ENCODE results near the gene CFAP45.

Gene CFAP45

DNA sequence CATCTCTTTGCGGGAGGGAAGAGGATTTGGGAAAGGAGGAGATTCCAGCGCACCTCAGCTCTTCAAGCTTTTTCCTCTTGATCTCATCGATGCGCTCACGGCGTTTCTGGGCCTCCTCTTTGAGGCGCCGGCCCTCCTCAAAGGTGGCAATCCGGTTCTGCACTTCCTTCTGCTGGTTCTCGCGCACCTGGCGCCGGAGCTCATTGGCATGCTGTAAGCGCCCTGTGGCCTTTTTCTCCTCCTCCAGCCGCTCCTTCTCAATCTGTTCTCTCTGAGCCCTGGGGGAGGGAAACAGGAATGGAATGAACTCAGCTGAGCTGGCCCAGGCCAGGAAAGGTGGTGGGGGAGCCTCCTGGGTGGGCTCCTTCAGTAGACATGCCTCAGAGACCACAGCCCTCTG is 27.1 kb downstream of the CFAP45 start:
- TF ChIP-seq, protein P1, sequence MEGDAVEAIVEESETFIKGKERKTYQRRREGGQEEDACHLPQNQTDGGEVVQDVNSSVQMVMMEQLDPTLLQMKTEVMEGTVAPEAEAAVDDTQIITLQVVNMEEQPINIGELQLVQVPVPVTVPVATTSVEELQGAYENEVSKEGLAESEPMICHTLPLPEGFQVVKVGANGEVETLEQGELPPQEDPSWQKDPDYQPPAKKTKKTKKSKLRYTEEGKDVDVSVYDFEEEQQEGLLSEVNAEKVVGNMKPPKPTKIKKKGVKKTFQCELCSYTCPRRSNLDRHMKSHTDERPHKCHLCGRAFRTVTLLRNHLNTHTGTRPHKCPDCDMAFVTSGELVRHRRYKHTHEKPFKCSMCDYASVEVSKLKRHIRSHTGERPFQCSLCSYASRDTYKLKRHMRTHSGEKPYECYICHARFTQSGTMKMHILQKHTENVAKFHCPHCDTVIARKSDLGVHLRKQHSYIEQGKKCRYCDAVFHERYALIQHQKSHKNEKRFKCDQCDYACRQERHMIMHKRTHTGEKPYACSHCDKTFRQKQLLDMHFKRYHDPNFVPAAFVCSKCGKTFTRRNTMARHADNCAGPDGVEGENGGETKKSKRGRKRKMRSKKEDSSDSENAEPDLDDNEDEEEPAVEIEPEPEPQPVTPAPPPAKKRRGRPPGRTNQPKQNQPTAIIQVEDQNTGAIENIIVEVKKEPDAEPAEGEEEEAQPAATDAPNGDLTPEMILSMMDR (IDR thresholded peaks at IDR 0.05), result no peak
- Histone ChIP-seq H3K36me3 (no peaks in the 10 kb centered on the region), H3K4me1 (peaks cover 0 to 8% (median 0%) of the 10 kb centered on the region in 4 donors), H3K27ac (no peak overlapping the region), H3K9me3 (no peaks in the 10 kb centered on the region), H3K4me3 (no peak overlapping the region), H3K27me3 (peaks cover 0 to 15% of the 10 kb centered on the region in 2 donors)
- intact Hi-C loops (cut with DNase I; ENCODE audit: low total_unique reads), result no loop called here
- no peak for DNase-seq

DNA sequence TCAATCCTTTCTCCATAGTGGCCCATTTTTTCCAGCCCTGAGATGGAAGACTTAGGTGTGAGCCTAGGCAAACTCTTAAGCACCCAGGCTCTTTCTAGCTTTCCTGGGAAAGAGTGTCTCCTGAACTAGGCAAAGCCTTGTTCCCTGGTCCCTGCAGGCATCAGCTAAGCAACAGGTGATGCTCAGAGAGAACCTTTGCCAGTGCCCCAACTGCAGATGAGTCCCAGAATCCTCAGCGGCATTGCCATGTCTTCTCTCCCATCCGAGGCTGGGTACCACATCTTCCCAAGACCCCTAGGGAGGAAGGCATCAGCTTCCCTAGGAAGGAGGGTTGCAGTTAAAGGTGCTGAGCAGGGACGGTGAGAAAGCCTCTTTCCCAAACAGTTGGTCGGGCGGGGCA is 29.3 kb downstream of the CFAP45 start:
- no peak for DNase-seq
- intact Hi-C loops (cut with DNase I; ENCODE audit: low total_unique reads), result no loop called here
- Histone ChIP-seq H3K4me1 (peaks cover 0 to 10% (median 0%) of the 10 kb centered on the region in 4 donors), H3K4me3 (no peak overlapping the region), H3K27ac (no peak overlapping the region), H3K27me3 (peaks cover 0 to 15% of the 10 kb centered on the region in 2 donors), H3K9me3 (no peaks in the 10 kb centered on the region), H3K36me3 (no peaks in the 10 kb centered on the region)
- TF ChIP-seq, protein P1 (IDR thresholded peaks at IDR 0.05), result no peak

DNA sequence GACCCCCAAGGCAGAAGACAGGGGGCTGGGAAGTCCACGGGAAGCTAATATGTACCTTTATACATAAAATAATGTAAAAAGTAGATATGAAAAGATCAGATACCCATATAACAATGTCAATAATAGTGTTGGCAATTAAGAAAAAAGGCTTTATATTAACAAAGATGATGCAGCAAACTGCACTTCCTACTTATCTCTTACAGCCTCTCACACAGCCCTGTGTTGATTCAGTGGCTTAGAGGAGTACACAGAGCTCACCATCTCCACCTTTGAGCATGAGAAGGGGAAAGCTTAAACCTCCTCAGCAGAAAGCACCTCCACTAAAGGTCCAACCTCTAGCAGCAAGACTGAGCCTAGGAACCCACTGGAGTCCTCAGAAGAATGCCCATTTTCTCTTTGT is 30.4 kb downstream of the CFAP45 start:
- no peaks in the 10 kb centered on the region for H3K36me3 ChIP-seq
- intact Hi-C loops (cut with DNase I; ENCODE audit: low total_unique reads), result no loop called here
- TF ChIP-seq, protein P1 (IDR thresholded peaks at IDR 0.05), result no peak
- H3K4me3 ChIP-seq, result no peak overlapping the region
- no peak overlapping the region for H3K27ac ChIP-seq
- H3K4me1 ChIP-seq, result peaks cover 0 to 10% (median 0%) of the 10 kb centered on the region in 4 donors
- DNase-seq, result no peak
- no peaks in the 10 kb centered on the region for H3K9me3 ChIP-seq
- H3K27me3 ChIP-seq, result peaks cover 0 to 15% of the 10 kb centered on the region in 2 donors

DNA sequence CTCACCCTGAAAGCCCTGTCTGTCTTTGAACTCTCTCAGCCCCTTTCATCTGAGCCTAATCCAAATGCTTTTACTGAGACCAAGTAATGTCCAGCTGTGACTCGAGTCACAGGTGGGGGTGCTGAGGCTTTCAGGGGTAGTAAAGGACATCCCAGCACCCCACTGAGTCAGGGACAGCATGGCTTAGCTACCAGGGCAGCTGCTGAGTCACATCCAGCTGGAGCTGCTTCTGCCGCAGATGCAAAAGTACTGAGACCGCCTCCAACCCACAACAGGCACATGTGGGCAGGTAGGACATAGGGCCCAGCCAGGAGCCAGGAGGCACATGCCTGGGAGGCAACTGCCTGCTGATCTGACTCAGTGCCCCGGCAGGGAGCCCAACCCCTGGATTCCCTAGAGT is 30.8 kb downstream of the CFAP45 start:
- H3K4me1 ChIP-seq, result peaks cover 0 to 10% (median 0%) of the 10 kb centered on the region in 4 donors
- H3K27ac ChIP-seq, result no peak overlapping the region
- H3K36me3 ChIP-seq, result no peaks in the 10 kb centered on the region
- peaks cover 0 to 15% of the 10 kb centered on the region in 2 donors for H3K27me3 ChIP-seq
- no peaks in the 10 kb centered on the region for H3K9me3 ChIP-seq
- no peak for DNase-seq
- H3K4me3 ChIP-seq, result no peak overlapping the region
- intact Hi-C loops (cut with DNase I; ENCODE audit: low total_unique reads), result no loop called here
- TF ChIP-seq, protein P1 (IDR thresholded peaks at IDR 0.05), result no peak

DNA sequence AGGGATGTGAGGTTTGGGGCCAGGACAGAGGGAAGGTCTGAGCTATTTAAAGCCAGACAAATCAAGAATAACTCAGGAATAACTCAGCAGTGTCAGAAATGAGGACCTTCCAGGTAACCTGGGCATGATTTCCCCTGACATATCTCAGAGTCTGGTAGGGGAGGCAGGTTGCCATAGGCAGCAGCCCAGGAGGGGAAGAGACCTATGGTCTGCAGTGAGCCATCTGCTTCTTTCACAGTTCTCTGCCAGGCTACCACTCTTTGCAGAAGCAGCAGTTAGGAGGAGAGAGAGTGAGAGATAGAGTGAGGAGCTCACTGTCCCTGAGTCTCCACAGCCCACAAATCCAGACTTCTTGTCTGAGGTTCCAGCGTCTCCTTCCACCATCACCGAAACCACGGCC is 31.2 kb downstream of the CFAP45 start:
- DNase-seq, result no peak
- intact Hi-C loops (cut with DNase I; ENCODE audit: low total_unique reads), result no loop called here
- H3K36me3 ChIP-seq, result no peaks in the 10 kb centered on the region
- TF ChIP-seq, protein P1 (IDR thresholded peaks at IDR 0.05), result no peak
- no peak overlapping the region for H3K4me3 ChIP-seq
- peaks cover 0 to 10% (median 0%) of the 10 kb centered on the region in 4 donors for H3K4me1 ChIP-seq
- no peaks in the 10 kb centered on the region for H3K9me3 ChIP-seq
- H3K27ac ChIP-seq, result no peak overlapping the region
- H3K27me3 ChIP-seq, result peaks cover 0 to 15% of the 10 kb centered on the region in 2 donors

DNA sequence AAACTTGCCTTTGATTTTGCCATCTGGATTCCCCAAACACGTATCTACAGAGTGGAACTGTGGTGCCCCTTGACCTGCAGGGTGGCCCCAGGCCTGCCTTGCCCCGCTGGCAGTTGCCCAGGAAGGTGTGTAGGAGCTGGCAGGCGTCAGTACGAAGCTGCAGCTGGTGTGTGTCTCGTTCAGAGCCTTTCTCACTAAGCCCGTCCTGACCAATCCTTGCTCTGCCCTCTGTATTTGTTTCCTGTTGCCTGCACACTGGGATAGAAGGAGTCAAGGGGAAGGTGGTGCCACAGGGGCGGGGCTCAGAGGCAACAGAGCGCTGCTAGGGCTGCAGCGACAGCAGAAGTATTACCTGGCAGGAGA is 32.3 kb downstream of the CFAP45 start:
- DNase-seq, result no peak
- intact Hi-C loops (cut with DNase I; ENCODE audit: low total_unique reads), result no loop called here
- TF ChIP-seq, protein P1 (IDR thresholded peaks at IDR 0.05), result no peak
- Histone ChIP-seq H3K9me3 (no peaks in the 10 kb centered on the region), H3K4me3 (no peak overlapping the region), H3K27me3 (peaks cover 0 to 15% of the 10 kb centered on the region in 2 donors), H3K36me3 (no peaks in the 10 kb centered on the region), H3K27ac (no peak overlapping the region), H3K4me1 (peaks cover 0 to 10% (median 0%) of the 10 kb centered on the region in 4 donors)

Measured in tibial artery (tissue), 4 donors.